ENCODE data around the gene OIT3. TPM values are rescaled to one million over a fixed set of nuclear protein-coding genes. Genes with fewer than 3 reads are reported as not detected.

The OIT3 gene
- total RNA-seq (2014; rRNA removed) (not detected in 2 replicates), Bru-seq, nascent RNA (percentile 19 among the genes with signal in this experiment), BruChase-seq, experiment 1, labeled RNA remaining after a 6-hour chase (percentile 33 among the genes with signal in this experiment), BruChase-seq, experiment 2, labeled RNA remaining after a 2-hour chase (percentile 35 among the genes with signal in this experiment)
- long read RNA-seq: 0 reads

DNA sequence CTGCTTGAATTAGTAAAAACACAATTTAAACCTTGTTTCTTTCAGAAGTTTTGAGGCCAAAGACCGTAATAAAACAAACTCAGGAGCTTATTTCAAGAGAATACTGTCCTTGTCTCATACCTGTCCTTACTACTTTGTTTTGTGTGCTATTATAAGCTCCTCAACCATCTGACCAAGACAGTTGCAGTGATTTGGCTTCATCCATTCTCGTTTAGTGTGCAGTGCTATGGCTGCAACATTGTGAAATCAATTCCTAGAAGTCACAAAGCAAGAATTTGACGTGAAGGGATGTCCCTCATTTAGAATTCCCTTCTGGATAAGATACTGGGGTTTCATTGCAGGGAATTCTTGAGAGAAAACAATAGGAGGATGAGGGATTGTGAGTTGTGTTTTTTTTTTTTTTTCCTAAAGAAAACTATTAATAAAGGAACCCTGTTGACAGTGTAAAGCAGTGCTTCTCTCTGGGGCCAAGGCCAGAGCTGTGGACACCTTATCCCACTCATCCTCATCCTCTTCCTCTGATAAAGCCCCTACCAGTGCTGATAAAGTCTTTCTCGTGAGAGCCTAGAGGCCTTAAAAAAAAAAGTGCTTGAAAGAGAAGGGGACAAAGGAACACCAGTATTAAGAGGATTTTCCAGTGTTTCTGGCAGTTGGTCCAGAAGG is at the start of gene OIT3:
OIT3 (plus strand) TSS at position 604 of the 663 bp plus-strand sequence. CDS start 60 bp downstream, outside the sequence.
- Histone ChIP-seq H3K9me2 (replicated peaks; ENCODE audit: low read length) (no peaks in the 10 kb centered on the region), H3K9me3 (ENCODE audit: low read length) (no peaks in the 10 kb centered on the region), H3K27ac (ENCODE audit: low read length) (no peak within 1 kb of the TSS), H3K4me3 (ENCODE audit: low read length) (no peak within 1 kb of the TSS), H2AFZ (ENCODE audit: low read length) (no peak within 1 kb of the TSS), H3K36me3 (ENCODE audit: low read depth, low read length) (no peaks in the 10 kb centered on the region), H3K4me2 (ENCODE audit: low read length) (no peak within 1 kb of the TSS), H3K9ac (ENCODE audit: low read length) (no peak within 1 kb of the TSS), H3K79me2 (ENCODE audit: low read length) (no peaks in the 10 kb centered on the region), H4K20me1 (ENCODE audit: low read length) (no peaks in the 10 kb centered on the region), H3K27me3 (ENCODE audit: low read length) (peaks cover 77% of the 10 kb centered on the region), H3F3A (ENCODE audit: low read length, unreplicated experiment) (no peaks in the 10 kb centered on the region), H3K4me1 (ENCODE audit: insufficient read depth, low read length) (no peaks in the 10 kb centered on the region)
- ChIA-PET POLR2A (ENCODE audit: unreplicated experiment) (no interaction called here), CTCF (interaction anchor here (1.0 kb wide), 1 partner anchor 59 kb away, joined by 4 read pairs; no protein-coding TSS in a partner anchor)
- intact Hi-C loops (cut with micrococcal nuclease): no loop called here
- BruUV-seq (replicated peaks): no TSS peak
- no peak for TF ChIP-seq EZH2 (IDR thresholded peaks at IDR 0.05; ENCODE audit: low read length, unreplicated experiment)
- TF ChIP-seq, protein P1, sequence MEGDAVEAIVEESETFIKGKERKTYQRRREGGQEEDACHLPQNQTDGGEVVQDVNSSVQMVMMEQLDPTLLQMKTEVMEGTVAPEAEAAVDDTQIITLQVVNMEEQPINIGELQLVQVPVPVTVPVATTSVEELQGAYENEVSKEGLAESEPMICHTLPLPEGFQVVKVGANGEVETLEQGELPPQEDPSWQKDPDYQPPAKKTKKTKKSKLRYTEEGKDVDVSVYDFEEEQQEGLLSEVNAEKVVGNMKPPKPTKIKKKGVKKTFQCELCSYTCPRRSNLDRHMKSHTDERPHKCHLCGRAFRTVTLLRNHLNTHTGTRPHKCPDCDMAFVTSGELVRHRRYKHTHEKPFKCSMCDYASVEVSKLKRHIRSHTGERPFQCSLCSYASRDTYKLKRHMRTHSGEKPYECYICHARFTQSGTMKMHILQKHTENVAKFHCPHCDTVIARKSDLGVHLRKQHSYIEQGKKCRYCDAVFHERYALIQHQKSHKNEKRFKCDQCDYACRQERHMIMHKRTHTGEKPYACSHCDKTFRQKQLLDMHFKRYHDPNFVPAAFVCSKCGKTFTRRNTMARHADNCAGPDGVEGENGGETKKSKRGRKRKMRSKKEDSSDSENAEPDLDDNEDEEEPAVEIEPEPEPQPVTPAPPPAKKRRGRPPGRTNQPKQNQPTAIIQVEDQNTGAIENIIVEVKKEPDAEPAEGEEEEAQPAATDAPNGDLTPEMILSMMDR (conservative IDR thresholded peaks at IDR 0.05; ENCODE audit: low read depth, low read length): no peak
- no peak for TF ChIP-seq EZH2phosphoT487 (IDR thresholded peaks at IDR 0.05; ENCODE audit: borderline replicate concordance, low read length)
- ATAC-seq: no peak
- DNase-seq: no peak

DNA sequence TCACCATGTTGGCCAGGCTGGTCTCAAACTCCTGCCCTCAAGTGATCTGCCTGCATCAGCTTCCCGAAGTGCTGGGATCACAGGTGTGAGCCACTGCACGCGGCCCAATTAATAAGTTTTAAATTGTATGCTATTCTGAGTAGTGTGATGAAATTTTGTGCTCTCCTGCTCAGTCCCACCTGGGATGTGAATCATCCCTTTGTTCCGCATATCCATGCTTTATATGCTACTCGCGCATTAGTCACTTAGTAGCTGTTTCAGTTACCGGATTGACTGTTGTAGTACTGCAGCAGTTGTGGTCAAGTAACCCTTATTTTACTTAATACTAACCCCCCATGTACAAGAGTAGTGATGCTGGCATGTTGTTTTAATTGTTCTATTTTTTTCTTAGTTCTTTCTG is 47.3 kb upstream of the OIT3 start:
- Histone ChIP-seq H3K4me3 (ENCODE audit: low read length) (no peak overlapping the region), H3K36me3 (ENCODE audit: low read depth, low read length) (no peaks in the 10 kb centered on the region; the same call in 1 of the 2 replicates), H3K27me3 (ENCODE audit: low read length) (no peaks in the 10 kb centered on the region), H3K9ac (ENCODE audit: low read length) (no peak overlapping the region), H3K9me2 (replicated peaks; ENCODE audit: low read length) (0 out of 2 replicates have a peak, but pooled peaks cover 8% of the 10 kb centered on the region), H3K27ac (ENCODE audit: low read length) (peak overlapping the region; percentile 8; the same call in 1 of the 2 replicates), H3K4me1 (ENCODE audit: insufficient read depth, low read length) (peaks cover 25% of the 10 kb centered on the region), H3K4me2 (ENCODE audit: low read length) (peak overlapping the region; percentile 27), H2AFZ (ENCODE audit: low read length) (peak overlapping the region; percentile 33), H3F3A (ENCODE audit: low read length, unreplicated experiment) (no peaks in the 10 kb centered on the region), H3K79me2 (ENCODE audit: low read length) (no peaks in the 10 kb centered on the region), H4K20me1 (ENCODE audit: low read length) (no peaks in the 10 kb centered on the region), H3K9me3 (ENCODE audit: low read length) (0 out of 2 replicates have a peak, but pooled peaks cover 7% of the 10 kb centered on the region)
- ATAC-seq (peak; percentile 99), DNase-seq (peak; percentile 100)
- intact Hi-C loops (cut with micrococcal nuclease): loop anchor here (2.0 kb wide), 2 partner anchors 29 to 215 kb away; no protein-coding TSS in a partner anchor
- CTCF ChIA-PET: interaction anchor here (0.5 to 1.3 kb wide), 4 partner anchors 9 to 202 kb away, joined by 3 to 20 read pairs (median 4); no protein-coding TSS in a partner anchor
- BruUV-seq (replicated peaks): no TSS peak
- no peak for TF ChIP-seq EZH2 (IDR thresholded peaks at IDR 0.05; ENCODE audit: low read length, unreplicated experiment)
- TF ChIP-seq, protein P1 (conservative IDR thresholded peaks at IDR 0.05; ENCODE audit: low read depth, low read length): no peak
- TF ChIP-seq EZH2phosphoT487 (IDR thresholded peaks at IDR 0.05; ENCODE audit: borderline replicate concordance, low read length): no peak
- POLR2A ChIA-PET (ENCODE audit: unreplicated experiment): interaction anchor here (0.5 to 0.8 kb wide), 5 partner anchors 43 to 250 kb away, joined by 3 to 5 read pairs (median 4); partner anchors contain the start of gene MCU
